SH-SY5Y (cell line): Measurements from ENCODE around the gene INTS14.

ENCODE experiments used
- GATA2 ChIP-seq: IDR thresholded peaks from 2 replicates; pipeline ENCODE4 v1.6.1; 2011; ENCODE audit warnings: mild to moderate bottlenecking, low read depth, low read length
- GATA3 ChIP-seq: IDR thresholded peaks from 2 replicates; pipeline ENCODE4 v1.6.1; 2011; ENCODE audit warnings: low read depth, mild to moderate bottlenecking, low read length, moderate library complexity

The INTS14 gene

DNA sequence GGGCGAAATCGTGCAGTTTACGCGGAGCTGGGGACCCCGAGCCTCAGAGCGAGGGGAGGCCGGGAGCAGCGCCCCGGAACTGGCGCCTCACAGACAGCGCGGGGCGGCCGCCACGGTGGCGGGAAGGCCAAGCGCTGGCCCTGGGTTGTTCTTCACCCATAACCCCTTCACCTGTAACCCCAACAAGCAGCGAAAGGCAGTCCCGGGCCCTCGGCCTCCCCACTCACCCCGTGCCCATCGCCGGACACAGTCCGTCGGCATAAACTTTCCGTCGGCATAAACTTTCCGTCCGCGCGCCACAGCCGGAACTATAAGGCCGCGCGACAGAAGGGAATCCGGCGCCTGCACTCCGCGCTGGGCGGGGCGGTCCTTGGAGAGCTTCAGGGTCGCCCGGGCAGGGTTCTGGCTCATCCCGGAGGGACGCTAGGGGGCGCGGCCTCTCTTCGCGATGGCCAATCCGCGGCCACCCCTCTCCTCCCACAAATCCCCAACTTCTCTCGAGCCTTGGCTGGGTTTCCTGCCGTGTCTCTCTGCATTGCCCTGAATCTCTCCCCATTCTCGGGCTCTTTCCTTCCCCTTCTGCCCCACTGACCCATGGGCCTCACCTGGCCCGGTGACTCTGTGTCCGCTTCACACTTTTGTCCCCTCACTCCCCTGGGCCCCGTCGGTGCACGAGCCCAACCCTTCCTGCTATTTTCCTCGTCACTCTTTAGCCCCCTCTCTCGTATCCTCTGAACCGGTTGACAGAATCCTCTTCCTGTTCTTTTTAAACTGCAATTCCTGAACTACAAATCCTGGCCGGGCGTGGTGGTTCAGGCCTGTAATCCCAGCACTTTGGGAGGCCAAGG, at the start of gene INTS14:
Gene INTS14 (minus strand): TSS at position 261 of the 848 bp plus-strand sequence. CDS start 3,751 bp downstream, outside the sequence.
- TF ChIP-seq GATA3 (no peak), GATA2 (no peak)

DNA sequence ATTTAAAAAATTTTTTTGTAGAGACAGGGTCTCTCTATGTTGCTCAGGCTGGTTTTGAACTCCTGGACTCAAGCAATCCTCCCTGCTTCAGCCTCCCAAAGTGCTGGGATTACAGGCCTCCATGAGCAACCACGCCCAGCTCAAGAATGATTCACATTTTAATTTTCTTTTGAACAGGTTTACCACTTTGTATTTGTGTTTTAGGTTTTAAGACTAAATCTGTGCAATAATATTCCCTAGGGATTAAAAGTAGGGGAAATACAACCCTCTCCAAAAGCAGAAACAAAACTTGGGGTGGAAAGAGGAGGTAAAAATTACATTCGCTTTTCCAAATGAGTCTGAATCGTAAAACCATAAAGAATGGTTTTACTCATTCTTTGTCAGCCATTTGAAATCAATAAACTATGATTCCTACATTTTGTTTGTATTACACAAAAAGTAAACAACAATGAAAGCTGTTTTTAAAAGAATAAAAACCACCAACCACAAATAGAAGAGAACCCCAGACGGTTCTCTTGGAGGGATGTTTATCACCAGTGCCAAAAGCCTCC, 48.6 kb upstream of the INTS14 start:
- TF ChIP-seq GATA3: no peak
- no peak for TF ChIP-seq GATA2

DNA sequence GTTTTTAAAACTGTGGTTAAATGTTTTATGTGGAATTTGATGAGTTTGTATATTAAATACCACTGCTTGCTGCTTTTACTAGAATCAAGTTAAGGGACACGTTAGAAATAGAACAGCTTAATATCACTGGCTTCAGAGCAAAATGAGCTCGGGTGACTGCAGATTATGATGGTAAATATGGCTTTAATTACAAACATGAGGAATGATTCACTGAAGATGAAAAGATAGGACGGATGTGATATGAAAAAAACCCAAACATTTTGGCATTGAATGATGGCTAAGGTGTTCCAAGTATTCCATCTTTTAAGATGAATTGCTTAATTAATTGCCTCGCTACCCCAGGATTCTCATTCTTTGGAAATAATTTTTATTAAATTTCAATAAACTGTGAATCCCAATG, 44.5 kb upstream of the INTS14 start:
- TF ChIP-seq GATA2: peak; percentile 53; the same call in 1 of the 2 replicates
- peak; percentile 88 for TF ChIP-seq GATA3

DNA sequence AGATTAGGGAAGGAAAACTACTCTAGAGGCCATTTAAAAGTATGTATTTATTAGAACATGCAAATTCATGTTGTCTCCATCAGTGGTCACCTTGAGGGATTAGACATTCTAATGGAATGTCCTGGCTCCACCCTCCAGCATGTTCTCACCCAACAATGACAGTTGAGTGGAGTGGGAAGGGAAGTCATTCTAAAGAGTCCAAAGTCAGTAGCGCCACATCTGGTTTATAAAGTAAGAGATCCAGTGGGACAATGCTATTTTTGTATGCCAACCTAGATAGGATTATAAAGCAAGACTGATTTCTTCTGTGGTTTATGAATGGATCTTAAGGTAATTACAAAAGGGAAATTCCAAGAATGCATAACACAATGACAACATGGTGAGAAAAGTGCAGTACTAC, 44.1 kb upstream of the INTS14 start:
- TF ChIP-seq GATA3 (no peak), GATA2 (no peak)

DNA sequence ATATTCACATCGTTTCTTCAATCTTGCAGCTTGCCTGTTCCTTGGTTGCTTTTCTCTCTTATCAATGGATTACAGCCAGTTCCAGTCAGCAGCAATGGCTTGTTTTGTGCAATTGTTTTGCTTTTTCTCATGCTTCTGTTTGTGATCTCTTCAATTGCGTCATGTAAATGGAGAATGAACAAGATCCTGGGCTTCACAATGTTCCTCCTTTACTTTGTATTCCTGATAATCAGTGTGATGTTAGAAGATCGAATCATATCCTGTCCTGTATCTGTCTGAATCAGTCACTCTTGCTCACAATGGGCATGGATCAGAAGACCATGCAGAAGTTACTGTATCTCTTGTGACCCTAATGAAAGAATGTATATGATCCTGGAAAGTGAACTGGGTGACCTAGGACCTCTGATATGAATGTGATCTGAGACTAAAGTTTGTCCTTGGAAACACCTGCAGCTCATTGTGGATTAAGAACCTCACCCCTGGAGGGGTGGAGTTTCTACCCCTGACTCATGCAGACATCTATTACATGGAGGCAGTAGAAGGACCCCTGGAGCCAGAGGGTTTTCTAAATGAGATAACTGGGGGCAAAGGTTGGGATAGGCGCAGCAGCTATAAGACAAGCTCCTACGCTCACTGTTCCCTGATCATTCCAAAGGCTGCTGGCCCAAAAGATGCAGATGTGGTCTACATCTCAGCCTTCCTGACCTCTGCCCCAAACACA, 43.0 kb upstream of the INTS14 start:
- TF ChIP-seq GATA3 (no peak), GATA2 (no peak)

DNA sequence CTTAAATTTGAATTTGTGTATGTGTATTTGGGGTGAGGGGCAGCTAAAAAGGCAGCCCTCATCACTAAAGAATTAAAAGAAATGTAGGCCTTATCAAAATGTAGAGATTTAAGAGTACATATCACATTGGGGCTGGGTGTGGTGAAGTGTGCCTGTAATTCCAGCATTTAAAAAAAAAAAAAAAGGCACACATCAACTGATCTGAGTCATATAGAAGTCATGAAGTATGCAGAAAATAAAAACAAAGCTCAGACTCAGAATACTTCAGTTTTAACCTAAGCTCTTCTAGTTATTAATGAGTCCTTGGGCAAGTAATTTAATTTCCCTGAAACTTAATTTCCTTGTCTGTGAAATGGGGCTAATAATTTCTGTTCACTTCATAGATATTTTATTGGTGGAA, 42.4 kb upstream of the INTS14 start:
- no peak for TF ChIP-seq GATA2
- no peak for TF ChIP-seq GATA3

DNA sequence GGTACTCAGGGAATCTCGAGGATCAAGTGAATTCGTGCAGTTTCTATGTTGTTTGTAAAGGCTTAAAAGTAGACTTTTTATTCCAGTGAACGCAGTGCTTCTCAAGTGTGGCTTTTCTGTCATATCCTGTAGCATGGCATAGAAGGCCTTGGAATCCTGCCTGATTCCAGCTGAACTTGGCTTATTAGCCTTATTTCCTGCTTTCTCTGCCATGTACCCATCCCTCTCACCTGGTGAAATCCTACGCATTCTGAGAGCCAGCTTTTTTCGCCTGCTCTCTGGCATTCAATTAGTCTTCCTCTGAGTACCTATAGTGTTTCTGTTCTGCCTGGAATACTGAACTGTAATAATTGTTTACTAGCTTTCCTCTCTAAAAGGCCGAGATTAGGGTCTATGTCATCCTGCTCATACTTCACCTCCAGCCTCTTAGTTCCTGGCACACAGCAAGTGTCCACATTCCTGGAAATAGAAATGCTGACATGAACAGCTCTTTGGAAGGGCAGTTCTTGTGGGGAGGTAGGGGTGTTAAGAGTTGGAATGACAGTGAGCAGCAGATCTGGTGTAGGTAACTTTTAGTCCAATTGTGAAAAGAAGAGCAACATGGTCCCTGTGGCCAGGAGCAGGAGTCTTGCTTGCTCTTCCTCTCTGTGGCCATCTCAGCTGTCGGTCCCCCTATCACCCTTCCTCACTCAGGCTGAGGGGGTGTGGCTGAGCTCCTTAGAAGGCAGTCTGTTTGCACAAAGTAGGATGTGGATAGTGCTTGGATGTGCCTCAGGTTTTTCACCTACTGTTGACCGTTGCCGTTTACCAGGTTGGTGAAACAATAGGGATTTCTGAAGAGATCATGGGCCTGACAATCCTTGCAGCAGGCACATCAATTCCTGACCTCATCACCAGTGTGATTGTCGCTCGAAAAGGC, 41.2 kb upstream of the INTS14 start:
- TF ChIP-seq GATA2 (no peak), GATA3 (no peak)

DNA sequence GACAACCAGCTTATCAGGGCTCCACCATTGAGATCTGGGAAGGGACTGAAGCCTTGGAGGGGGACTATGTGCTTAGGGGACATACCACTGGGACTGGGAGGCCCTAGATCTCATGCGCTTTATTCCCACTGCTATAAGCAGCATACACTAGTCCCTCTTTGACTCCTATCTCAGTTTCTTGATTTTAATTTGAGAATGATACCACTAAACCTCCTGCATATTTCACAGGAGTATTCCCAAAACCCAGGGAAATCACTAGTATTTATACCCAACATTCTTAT, 40.1 kb upstream of the INTS14 start:
- TF ChIP-seq GATA2 (no peak), GATA3 (no peak)

DNA sequence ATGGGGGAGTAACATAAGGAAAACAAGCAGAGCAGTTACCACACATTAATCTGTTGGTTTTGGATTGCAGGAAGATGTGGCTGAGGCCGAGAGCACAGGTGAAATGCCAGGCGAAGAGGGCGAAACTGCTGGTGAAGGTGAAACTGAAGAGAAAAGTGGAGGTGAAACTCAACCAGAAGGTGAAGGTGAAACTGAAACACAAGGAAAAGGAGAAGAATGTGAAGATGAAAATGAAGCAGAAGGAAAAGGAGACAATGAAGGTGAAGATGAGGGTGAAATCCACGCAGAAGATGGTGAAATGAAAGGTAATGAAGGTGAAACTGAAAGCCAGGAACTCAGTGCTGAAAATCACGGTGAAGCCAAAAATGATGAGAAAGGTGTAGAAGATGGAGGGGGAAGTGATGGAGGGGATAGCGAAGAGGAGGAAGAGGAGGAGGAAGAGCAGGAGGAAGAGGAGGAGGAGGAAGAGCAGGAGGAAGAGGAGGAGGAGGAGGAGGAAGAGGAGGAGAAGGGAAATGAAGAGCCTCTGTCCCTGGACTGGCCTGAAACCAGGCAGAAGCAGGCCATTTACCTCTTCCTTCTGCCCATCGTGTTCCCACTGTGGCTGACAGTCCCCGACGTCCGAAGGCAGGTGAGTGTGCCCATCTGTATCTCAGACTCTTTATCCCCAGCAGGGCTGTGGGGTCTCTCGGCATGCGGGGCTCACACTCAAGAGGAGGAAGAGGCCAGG, 39.5 kb upstream of the INTS14 start:
- no peak for TF ChIP-seq GATA2
- TF ChIP-seq GATA3: no peak

DNA sequence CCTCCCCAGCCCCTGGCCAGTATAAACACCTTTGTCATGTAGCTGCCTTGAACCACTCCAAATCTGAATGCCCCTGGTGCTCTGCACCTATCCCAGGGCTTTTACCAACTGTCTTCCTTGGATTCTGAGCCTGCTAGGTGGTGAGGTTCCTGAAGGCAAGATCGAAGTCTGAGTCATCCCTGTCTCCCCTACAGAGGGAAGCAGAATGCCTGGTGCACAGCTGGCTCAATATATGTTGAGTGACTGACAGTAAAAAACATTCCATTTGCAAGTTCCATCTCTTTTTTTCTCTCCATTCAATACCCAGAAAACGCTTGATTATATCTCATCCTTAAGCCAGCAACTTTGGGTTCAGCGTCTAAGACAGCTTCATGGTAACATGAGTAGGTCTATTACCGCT, 35.6 kb upstream of the INTS14 start:
- no peak for TF ChIP-seq GATA2
- TF ChIP-seq GATA3: no peak

DNA sequence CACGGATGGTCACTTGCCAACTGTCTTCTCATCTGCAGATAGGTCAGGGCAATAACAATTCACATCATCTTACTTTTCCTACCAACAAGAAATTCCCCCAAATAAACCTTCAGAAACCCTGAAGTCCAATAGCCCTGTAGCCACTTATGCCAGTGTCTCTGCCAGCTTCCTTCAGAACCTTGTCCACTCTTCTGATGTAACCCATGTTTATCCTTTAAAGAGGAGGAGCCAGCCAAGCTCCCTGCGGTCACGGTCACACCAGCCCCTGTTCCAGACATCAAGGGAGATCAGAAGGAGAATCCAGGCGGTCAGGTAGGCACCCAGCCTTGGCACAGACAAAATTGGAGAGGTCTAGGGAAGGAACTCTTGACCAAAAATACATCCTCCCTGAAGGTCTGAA, 34.5 kb upstream of the INTS14 start:
- TF ChIP-seq GATA2 (no peak), GATA3 (no peak)

DNA sequence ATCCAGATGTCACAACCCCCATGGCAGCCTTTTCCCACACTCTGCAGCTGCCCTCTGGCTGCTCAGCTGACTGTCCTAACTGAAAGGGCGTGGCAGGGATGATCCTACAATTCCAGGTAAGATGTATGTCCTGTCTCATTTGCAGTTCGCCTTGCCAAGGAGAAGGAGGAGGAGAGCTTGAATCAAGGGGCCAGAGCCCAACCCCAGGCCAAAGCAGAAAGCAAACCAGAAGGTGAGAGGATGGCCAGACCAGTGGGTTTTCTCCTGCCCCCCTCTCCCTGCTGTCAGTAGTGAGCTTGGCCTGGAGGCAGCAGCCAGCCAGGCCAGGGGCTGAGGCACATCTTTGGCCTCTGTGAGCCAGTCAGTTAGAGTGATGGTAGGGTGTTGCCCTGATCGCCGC, 33.4 kb upstream of the INTS14 start:
- no peak for TF ChIP-seq GATA3

DNA sequence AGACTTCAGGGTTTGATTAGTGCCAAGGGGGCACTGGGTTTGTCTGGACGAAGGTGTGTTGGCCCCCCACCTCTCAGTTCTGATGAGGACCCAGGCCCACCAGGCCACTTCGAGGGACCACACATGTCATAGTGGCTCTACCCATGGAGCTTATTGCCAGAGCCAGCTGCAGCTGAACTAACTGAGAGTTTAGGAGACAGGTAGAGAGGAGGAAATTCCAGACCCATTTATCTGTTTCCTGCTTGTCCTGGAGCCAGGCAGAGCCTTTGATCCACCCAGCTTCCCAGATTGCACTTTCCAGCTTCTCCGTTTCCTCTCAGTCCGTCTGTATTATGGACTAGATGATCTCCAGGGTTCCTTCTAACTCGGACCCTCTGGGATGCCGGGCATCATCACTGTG, 31.7 kb upstream of the INTS14 start:
- no peak for TF ChIP-seq GATA3
- no peak for TF ChIP-seq GATA2

DNA sequence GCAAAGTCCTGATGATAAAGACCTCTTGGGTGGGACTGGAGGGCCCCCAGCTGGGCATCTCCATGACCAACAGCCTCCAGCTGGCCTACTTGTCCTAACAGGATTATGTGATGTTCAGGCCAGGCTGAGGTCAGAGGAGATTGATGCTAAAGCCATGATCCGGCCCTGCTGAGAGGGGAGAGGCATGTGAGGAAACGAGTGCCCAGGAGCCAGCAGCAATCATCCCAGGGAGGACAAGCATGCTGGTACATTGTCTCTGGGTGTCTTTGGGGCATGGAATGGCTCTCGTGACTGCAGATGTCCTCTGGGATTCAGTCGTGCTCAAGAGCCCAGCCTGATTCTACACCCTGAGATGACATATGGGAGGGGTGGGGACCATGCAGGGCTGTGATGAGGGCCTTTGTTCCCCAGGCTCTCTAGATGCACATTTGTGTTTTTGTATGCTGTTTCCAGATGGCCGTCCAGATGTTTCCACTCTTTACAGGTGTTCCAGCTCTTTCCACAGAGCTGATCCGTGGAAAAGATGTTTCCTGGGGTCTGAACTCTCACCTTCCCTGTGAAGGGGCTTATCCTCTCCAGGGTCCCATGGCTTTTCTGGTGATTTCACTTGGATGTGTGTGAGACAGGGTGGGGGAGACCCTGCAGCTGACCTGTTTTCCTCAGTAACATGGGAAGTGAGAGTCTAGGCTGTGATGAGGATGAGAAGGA, 31.0 kb upstream of the INTS14 start:
- no peak for TF ChIP-seq GATA2
- no peak for TF ChIP-seq GATA3
